SK-N-MC (cell line): ENCODE data around the gene SMAD4.

ENCODE experiments used
- DNase-seq: peaks from one replicate; pipeline ENCODE4 v3.0.0-alpha.2; 2011; ENCODE audit warnings: low read depth, low spot score
- H3K27ac ChIP-seq: fragments of 200-600 bp; sonication (generic); 2 replicates; pipeline ENCODE4 v1.5.1; 2016; ENCODE audit warnings: mixed run types
- H3K36me3 ChIP-seq: fragments of 200-600 bp; sonication (generic); 2 replicates; pipeline ENCODE4 v1.6.1; 2017; ENCODE audit warnings: antibody characterized with exemption, low read length, mixed read lengths; ENCODE audit not compliant: insufficient read depth
- H3K4me3 ChIP-seq: fragments of 200-600 bp; sonication (generic); 2 replicates; pipeline ENCODE4 v1.5.1; 2016
- H3K9ac ChIP-seq: fragments of 200-600 bp; sonication (generic); 2 replicates; pipeline ENCODE4 v1.8.0; 2017; ENCODE audit warnings: mixed run types, mixed read lengths; ENCODE audit not compliant: insufficient read length
- H3K9me3 ChIP-seq: fragments of 200-600 bp; sonication (generic); 2 replicates; pipeline ENCODE4 v1.6.1; 2017; ENCODE audit warnings: low read depth, mild to moderate bottlenecking, antibody characterized with exemption, low read length, moderate library complexity, mixed read lengths
- EZH2 ChIP-seq: fragments of 200-600 bp; sonication (generic); IDR thresholded peaks from one replicate; pipeline ENCODE4 v1.6.1; 2017; ENCODE audit warnings: antibody characterized with exemption
- FOXP2 ChIP-seq: optimal IDR thresholded peaks from 2 replicates; pipeline ENCODE3; 2011; ENCODE audit warnings: mild to moderate bottlenecking, moderate library complexity; ENCODE audit not compliant: insufficient read depth; ENCODE audit errors: extremely low read length, control extremely low read depth
- POLR2AphosphoS5 ChIP-seq: IDR thresholded peaks from 2 replicates; pipeline ENCODE4 v1.6.1; 2012; ENCODE audit warnings: mild to moderate bottlenecking, low read depth, low read length, borderline replicate concordance

The SMAD4 gene

DNA sequence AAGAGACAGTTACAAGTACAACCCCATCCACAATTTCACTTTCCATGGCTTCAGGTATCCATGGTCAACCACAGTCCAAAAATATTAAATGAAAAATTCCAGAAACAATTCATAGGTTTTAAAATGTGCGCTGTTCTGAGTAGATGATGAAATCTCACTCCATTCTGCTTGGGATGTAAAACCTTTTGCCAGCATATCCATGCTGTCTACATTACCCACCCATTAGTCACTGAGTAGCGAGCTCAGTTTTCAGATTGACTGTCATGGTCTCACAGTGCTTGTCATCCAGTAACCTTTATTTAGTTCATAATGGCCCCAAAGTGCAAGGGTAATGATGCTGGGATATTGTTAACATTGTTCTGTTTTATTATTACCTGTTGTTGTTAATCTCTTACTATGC lies 40.5 kb downstream of the SMAD4 start:
- no peak overlapping the region for H3K9ac ChIP-seq
- no peak for DNase-seq
- H3K27ac ChIP-seq: no peak overlapping the region
- no peaks in the 10 kb centered on the region for H3K9me3 ChIP-seq
- no peak overlapping the region for H3K4me3 ChIP-seq
- peaks cover 44% of the 10 kb centered on the region for H3K36me3 ChIP-seq
- no peak for TF ChIP-seq EZH2
- TF ChIP-seq FOXP2: no peak
- no peak for TF ChIP-seq POLR2AphosphoS5

DNA sequence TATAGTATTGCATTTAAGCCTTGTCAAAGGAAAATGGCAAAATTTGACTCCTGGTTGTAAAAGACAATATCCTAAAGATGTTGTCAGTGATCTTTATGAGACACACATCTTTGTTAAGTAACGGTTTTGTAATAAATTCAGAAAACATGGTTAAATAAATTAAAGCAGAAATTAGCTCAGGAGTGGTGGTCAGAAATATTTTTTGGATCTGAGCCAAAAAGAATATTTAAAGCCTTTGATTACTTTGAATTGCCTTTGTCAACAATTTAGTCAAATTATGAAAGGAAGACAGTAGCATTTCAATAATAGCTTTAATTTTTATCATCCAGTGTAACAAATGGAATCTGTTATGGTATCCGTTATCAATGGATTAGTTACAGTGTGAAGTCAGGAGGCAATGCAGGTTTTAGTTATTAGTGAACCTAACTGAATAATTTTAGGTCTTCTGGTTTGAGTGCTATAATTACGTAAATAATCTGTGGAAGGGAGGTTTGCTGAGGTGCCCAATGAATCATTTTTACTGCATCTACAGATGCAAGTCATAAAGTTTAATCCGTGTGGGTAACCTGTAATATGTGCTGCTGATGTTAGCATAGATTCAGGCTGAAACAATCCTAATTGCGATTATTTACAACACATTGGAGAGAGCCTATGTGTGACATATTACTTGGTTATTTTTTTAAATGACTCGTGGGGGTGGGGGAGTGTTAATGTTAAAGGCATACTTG lies 42.7 kb downstream of the SMAD4 start:
- H3K9me3 ChIP-seq: no peaks in the 10 kb centered on the region
- H3K36me3 ChIP-seq: peaks cover 59% of the 10 kb centered on the region
- DNase-seq: no peak
- no peak overlapping the region for H3K9ac ChIP-seq
- no peak overlapping the region for H3K4me3 ChIP-seq
- no peak for TF ChIP-seq EZH2
- TF ChIP-seq POLR2AphosphoS5: no peak
- H3K27ac ChIP-seq: no peak overlapping the region

DNA sequence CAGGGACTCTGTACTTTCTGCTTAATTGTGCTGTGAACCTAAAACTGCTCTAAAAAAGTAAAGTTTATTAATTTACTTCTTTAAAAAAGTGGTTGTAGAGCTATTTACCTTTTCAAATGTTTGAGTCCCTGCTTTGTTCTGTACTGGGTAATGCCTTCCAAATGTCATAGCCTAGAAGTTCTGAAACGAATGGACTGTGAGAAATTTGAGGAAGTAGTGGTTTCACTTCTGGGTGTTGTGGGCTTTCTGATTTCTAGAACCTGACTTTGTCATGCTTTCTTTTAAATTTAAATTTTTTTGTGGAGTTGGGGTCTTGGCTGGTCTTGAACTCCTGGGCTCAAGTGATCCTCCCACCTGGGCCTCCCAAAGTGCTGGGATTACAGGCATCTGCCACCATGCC lies 44.6 kb downstream of the SMAD4 start:
- no peak overlapping the region for H3K9ac ChIP-seq
- no peak for TF ChIP-seq EZH2
- no peak for TF ChIP-seq POLR2AphosphoS5
- TF ChIP-seq FOXP2: no peak
- peaks cover 60% of the 10 kb centered on the region for H3K36me3 ChIP-seq
- no peaks in the 10 kb centered on the region for H3K9me3 ChIP-seq
- no peak for DNase-seq
- H3K4me3 ChIP-seq: no peak overlapping the region
- H3K27ac ChIP-seq: no peak overlapping the region

DNA sequence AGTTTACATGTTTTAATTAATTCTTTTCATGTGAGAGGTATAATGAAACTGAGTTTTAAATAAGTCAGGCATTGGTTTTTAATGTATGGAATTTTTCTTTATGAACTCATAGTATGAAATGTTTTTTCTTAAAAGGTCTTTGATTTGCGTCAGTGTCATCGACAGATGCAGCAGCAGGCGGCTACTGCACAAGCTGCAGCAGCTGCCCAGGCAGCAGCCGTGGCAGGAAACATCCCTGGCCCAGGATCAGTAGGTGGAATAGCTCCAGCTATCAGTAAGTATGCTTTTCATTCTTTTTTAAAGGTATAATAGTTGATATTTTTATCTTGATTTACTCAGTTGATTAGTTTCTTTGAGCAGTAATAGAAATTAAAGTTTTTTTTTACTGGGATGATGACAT lies 46.5 kb downstream of the SMAD4 start:
- no peak overlapping the region for H3K4me3 ChIP-seq
- no peaks in the 10 kb centered on the region for H3K9me3 ChIP-seq
- no peak overlapping the region for H3K27ac ChIP-seq
- H3K36me3 ChIP-seq: peaks cover 63% of the 10 kb centered on the region
- H3K9ac ChIP-seq: no peak overlapping the region
- TF ChIP-seq POLR2AphosphoS5 (no peak), EZH2 (no peak), FOXP2 (no peak)
- DNase-seq: no peak

DNA sequence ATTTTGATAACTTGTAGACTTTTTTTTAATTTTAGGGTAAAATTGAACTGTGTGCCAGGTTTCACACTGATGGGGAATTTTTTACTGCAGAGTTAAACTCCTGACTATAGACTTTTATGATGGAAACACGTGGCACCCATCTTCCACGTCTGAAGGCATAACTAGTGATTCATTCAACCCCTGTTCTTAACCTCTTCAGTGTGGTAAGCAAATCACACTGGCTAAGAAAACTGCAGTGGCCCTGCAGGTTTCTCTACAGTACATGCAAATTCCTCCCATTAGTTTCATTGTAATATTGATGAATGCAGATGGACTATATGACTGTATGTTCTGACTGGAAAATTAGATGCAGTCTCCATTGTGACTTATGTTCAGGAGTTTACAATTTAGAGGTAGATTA lies 47.2 kb downstream of the SMAD4 start:
- H3K36me3 ChIP-seq: peaks cover 61% of the 10 kb centered on the region
- H3K27ac ChIP-seq: no peak overlapping the region
- H3K4me3 ChIP-seq: no peak overlapping the region

DNA sequence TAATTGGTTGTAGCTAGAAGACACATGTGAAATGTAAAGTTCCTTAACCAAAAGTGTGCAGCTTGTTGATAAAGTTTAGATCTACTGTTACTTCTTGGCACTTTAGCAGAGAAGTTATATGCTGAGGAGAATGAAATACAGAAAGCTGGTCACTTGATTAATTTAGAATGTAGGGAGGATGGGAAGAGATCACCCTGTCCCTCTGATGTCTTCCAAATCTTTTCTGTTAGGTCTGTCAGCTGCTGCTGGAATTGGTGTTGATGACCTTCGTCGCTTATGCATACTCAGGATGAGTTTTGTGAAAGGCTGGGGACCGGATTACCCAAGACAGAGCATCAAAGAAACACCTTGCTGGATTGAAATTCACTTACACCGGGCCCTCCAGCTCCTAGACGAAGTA lies 48.0 kb downstream of the SMAD4 start:
- no peak overlapping the region for H3K4me3 ChIP-seq
- no peak overlapping the region for H3K27ac ChIP-seq
- H3K9ac ChIP-seq: no peak overlapping the region
- TF ChIP-seq POLR2AphosphoS5: no peak
- no peak for TF ChIP-seq FOXP2
- no peak for TF ChIP-seq EZH2
- DNase-seq: no peak
- H3K36me3 ChIP-seq: peaks cover 61% of the 10 kb centered on the region
- no peaks in the 10 kb centered on the region for H3K9me3 ChIP-seq

More for the DNA sequence above, 47.2 kb downstream of the SMAD4 start:
- H3K9me3 ChIP-seq: no peaks in the 10 kb centered on the region
- DNase-seq: no peak
- H3K9ac ChIP-seq: no peak overlapping the region
- no peak for TF ChIP-seq POLR2AphosphoS5
- TF ChIP-seq FOXP2: no peak
- no peak for TF ChIP-seq EZH2

DNA sequence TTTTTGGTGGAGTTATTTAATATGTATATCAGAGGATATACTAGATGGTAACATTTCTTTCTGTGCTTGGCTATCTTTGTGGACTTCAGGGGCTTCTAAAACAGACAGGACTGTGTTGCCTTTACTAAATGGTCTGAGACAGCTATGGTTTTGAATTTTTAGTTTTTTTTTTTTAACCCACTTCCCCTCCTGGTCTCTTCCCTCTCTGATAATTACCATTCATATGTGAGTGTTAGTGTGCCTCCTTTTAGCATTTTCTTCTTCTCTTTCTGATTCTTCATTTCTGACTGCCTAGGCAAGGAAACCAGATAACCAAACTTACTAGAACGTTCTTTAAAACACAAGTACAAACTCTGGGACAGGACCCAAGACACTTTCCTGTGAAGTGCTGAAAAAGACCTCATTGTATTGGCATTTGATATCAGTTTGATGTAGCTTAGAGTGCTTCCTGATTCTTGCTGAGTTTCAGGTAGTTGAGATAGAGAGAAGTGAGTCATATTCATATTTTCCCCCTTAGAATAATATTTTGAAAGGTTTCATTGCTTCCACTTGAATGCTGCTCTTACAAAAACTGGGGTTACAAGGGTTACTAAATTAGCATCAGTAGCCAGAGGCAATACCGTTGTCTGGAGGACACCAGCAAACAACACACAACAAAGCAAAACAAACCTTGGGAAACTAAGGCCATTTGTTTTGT lies 52.7 kb downstream of the SMAD4 start:
- TF ChIP-seq EZH2 (no peak), POLR2AphosphoS5 (no peak), FOXP2 (no peak)
- Histone ChIP-seq H3K9ac (no peak overlapping the region), H3K27ac (no peak overlapping the region), H3K4me3 (no peak overlapping the region), H3K36me3 (peaks cover 74% of the 10 kb centered on the region), H3K9me3 (no peaks in the 10 kb centered on the region)
- no peak for DNase-seq

DNA sequence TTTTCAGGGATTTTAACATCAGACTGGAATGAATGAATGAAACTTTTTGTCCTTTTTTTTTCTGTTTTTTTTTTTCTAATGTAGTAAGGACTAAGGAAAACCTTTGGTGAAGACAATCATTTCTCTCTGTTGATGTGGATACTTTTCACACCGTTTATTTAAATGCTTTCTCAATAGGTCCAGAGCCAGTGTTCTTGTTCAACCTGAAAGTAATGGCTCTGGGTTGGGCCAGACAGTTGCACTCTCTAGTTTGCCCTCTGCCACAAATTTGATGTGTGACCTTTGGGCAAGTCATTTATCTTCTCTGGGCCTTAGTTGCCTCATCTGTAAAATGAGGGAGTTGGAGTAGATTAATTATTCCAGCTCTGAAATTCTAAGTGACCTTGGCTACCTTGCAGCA lies 53.4 kb downstream of the SMAD4 start:
- no peak overlapping the region for H3K4me3 ChIP-seq
- peaks cover 67% of the 10 kb centered on the region for H3K36me3 ChIP-seq
- DNase-seq: no peak
- H3K27ac ChIP-seq: no peak overlapping the region
- no peaks in the 10 kb centered on the region for H3K9me3 ChIP-seq
- no peak for TF ChIP-seq POLR2AphosphoS5
- TF ChIP-seq EZH2: no peak
- no peak for TF ChIP-seq FOXP2
- H3K9ac ChIP-seq: no peak overlapping the region

DNA sequence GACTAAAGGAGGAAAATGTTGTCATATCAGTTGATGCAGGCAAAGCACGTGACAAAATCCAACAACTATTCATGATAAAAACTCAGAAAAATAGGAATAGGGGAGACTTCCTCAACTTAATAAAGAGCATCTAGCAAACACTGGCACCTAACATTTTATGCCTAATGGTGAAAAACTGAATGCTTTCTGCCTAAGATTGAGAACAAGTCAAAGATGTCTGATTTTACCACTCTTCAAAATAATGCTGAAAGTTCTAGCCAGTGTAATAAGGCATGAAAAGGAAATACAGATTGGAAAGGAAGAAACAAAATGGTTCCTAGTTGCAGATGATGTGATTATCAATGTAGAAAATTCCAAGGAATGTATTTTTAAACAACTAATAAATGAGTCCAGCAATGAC lies 58.4 kb downstream of the SMAD4 start:
- no peaks in the 10 kb centered on the region for H3K9me3 ChIP-seq
- H3K27ac ChIP-seq: no peak overlapping the region
- peaks cover 31% of the 10 kb centered on the region; the same call in 1 of the 2 replicates for H3K36me3 ChIP-seq
- H3K4me3 ChIP-seq: no peak overlapping the region
- no peak for DNase-seq
- no peak for TF ChIP-seq EZH2
- no peak for TF ChIP-seq POLR2AphosphoS5
- no peak overlapping the region for H3K9ac ChIP-seq

DNA sequence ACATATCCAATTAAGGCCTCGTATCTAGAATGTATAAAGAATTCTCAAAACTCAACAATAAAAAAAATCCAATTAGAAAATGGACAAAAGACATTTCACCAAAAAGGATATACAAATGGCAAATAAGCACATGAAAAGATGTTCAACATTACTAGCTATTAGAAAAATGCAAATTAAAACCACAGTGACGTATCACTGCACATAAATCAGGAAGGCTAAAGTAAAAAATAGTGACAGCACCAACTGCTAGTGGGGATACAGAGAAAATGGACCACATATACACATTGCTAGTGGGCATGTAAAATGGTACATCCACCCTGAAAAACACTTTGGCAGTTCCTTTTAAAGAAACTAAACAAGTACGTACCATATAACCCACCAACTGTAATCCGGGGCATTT lies 59.7 kb downstream of the SMAD4 start:
- no peak for DNase-seq
- Histone ChIP-seq H3K36me3 (peaks cover 18% of the 10 kb centered on the region; the same call in 1 of the 2 replicates), H3K27ac (no peak overlapping the region), H3K9me3 (no peaks in the 10 kb centered on the region), H3K9ac (no peak overlapping the region), H3K4me3 (no peak overlapping the region)
- TF ChIP-seq POLR2AphosphoS5 (no peak), EZH2 (no peak), FOXP2 (no peak)
